Measurements from ENCODE around the gene TNIK.

GRCh38 chr3:171240504-171240835 is 219.7 kb downstream of the TNIK start:
- TF ChIP-seq ZBTB33 (IDR thresholded peaks at IDR 0.05) (no peak), SP1 (IDR thresholded peaks at IDR 0.05) (no peak), TAF1 (conservative IDR thresholded peaks at IDR 0.05) (no peak), CTCF (IDR thresholded peaks at IDR 0.05; ENCODE audit: low read depth, low read length, missing input control) (no peak), REST (IDR thresholded peaks at IDR 0.05) (no peak), GABPA (IDR thresholded peaks at IDR 0.05 in 1 of 2, conservative IDR thresholded peaks at IDR 0.05 in 1 of 2) (no peak), MAX (IDR thresholded peaks at IDR 0.05) (no peak), YY1 (IDR thresholded peaks at IDR 0.05) (no peak), RAD21 (IDR thresholded peaks at IDR 0.05) (no peak), ATF3 (IDR thresholded peaks at IDR 0.05) (no peak), JUND (IDR thresholded peaks at IDR 0.05) (no peak), RXRA (IDR thresholded peaks at IDR 0.05) (no peak)
